K562 (cell line): Measurements from ENCODE around the gene FAM98C. TPM values are rescaled to one million over a fixed set of nuclear protein-coding genes. Genes with fewer than 3 reads are reported as not detected.
A peak's percentile ranks its signal among the peaks of the same experiment; 100 is the strongest.

ENCODE experiments used
- ATAC-seq: fragments of 200-7000 bp; cut with Tn5 transposase; 3 replicates; pipeline ENCODE4 v1.9.1; 2020; ENCODE audit warnings: moderate library complexity
- BruUV-seq: library from RNA; stranded (reverse); fragments of 400-500 nt; replicated peaks from 2 replicates; lab custom pipeline; 2021; lab: Mats Ljungman, UMichigan
- CTCF ChIA-PET: fragments of 300-600 bp; formaldehyde crosslinking; extraction: SDS; loops from one replicate; lab custom pipeline; 2021; ENCODE audit warnings: low intra/inter-chr PET ratio; lab: Yijun Ruan, JAX
- POLR2A ChIA-PET: fragments of 300-600, 350-650 bp; sonication (Branson Sonifier 250); formaldehyde crosslinking; extraction: SDS; loops from one replicate; lab custom pipeline; 2021; ENCODE audit warnings: antibody characterized with exemption, inconsistent platforms; lab: Yijun Ruan, JAX
- DNase-seq, 4 experiments: peaks; one replicate each; pipeline versions ENCODE4 v3.0.0 to v3.0.0-alpha.2; 2011 to 2018; ENCODE audit warnings: low spot score in 3 of 4, mixed read lengths in 3 of 4; ENCODE audit errors: extremely low read depth in 1 of 4
- FAIRE-seq: peaks from 2 replicates; lab custom pipeline; 2011; peaks lifted over from hg19 to GRCh38; lab: Jason Lieb, UNC
- H2AFZ ChIP-seq: 2 replicates; pipeline ENCODE4 v1.6.0; 2011; ENCODE audit warnings: low read depth, low read length, control low read depth, inconsistent platforms
- H3K27ac ChIP-seq: fragments of 200-600 bp; 3 replicates; pipeline ENCODE4 v1.8.0; 2011; ENCODE audit warnings: low read depth, mild to moderate bottlenecking, control low read depth, inconsistent platforms, low read length, moderate library complexity, mixed read lengths; ENCODE audit errors: extremely low read depth
- H3K27me3 ChIP-seq, 2 experiments: fragments of 300-600 bp in 1 of 2; 2 replicates in 1 of 2; 3 replicates in 1 of 2; pipeline versions ENCODE4 v1.6.0 to v1.8.0; 2011; ENCODE audit warnings: inconsistent platforms in 2 of 2, low read length in 2 of 2, mild to moderate bottlenecking in 1 of 2, mixed read lengths in 1 of 2, moderate library complexity in 1 of 2; ENCODE audit not compliant: control insufficient read depth in 2 of 2, insufficient read depth in 2 of 2
- H3K36me3 ChIP-seq: fragments of 300-600 bp; 3 replicates; pipeline ENCODE4 v1.8.0; 2011; ENCODE audit warnings: mild to moderate bottlenecking, low read length, inconsistent platforms; ENCODE audit not compliant: control insufficient read depth, insufficient read depth
- H3K4me1 ChIP-seq, 2 experiments: fragments of 200-600 bp in 1 of 2; replicated peaks in 1 of 2; 2 replicates in 1 of 2; 3 replicates in 1 of 2; pipeline versions ENCODE4 v1.5.1 to v1.8.0; 2011; ENCODE audit warnings: inconsistent platforms in 2 of 2, low read length in 2 of 2, mild to moderate bottlenecking in 1 of 2, mixed read lengths in 1 of 2, moderate library complexity in 1 of 2; ENCODE audit not compliant: control insufficient read depth in 2 of 2, insufficient read depth in 2 of 2
- H3K4me2 ChIP-seq: 2 replicates; pipeline ENCODE4 v1.6.1; 2011; ENCODE audit warnings: low read length, control low read depth, inconsistent platforms, mixed read lengths; ENCODE audit not compliant: insufficient read depth
- H3K4me3 ChIP-seq: fragments of 200-600 bp; sonication (generic), shearing (Covaris generic); 2 replicates; pipeline ENCODE4 v1.5.1; 2016; ENCODE audit warnings: control low read depth, inconsistent platforms
- H3K79me2 ChIP-seq: fragments of 200-600 bp; 3 replicates; pipeline ENCODE4 v1.8.0; 2011; ENCODE audit warnings: low read length, inconsistent platforms; ENCODE audit not compliant: control insufficient read depth, insufficient read depth
- H3K9ac ChIP-seq, 2 experiments: 2 replicates each; pipeline versions ENCODE4 v1.6.0 to v1.6.1; 2011; ENCODE audit warnings: low read depth in 2 of 2, low read length in 2 of 2, control low read depth in 1 of 2, inconsistent platforms in 1 of 2, mild to moderate bottlenecking in 1 of 2, mixed read lengths in 1 of 2; ENCODE audit not compliant: insufficient read depth in 1 of 2
- H3K9me1 ChIP-seq: one replicate; pipeline ENCODE4 v1.6.0; 2011; ENCODE audit warnings: inconsistent platforms, mild to moderate bottlenecking, low read length, moderate library complexity; ENCODE audit not compliant: control insufficient read depth, insufficient read depth
- H3K9me3 ChIP-seq: replicated peaks from 2 replicates; pipeline ENCODE4 v1.5.1; 2011; ENCODE audit warnings: low read depth, low read length, inconsistent platforms; ENCODE audit not compliant: control insufficient read depth, insufficient read depth
- H4K20me1 ChIP-seq: replicated peaks from 2 replicates; pipeline ENCODE4 v1.6.1; 2011; ENCODE audit warnings: low read length, inconsistent platforms, mixed read lengths; ENCODE audit not compliant: control insufficient read depth, insufficient read depth
- BRD9 ChIP-seq: fragments of 450-650 bp; IDR thresholded peaks from 2 replicates; pipeline ENCODE4 v1.6.1; 2018; ENCODE audit warnings: low read depth; ENCODE audit not compliant: partially characterized antibody
- HNRNPK ChIP-seq: fragments of 200-400 bp; formaldehyde crosslinking; IDR thresholded peaks from one replicate; pipeline ENCODE4 v1.6.1; 2018; ENCODE audit warnings: mild to moderate bottlenecking, low read depth, low read length; ENCODE audit not compliant: poor library complexity, severe bottlenecking
- HSF4 ChIP-seq: fragments of 250-450 bp; sonication (Bioruptor Pico); IDR thresholded peaks from 2 replicates; pipeline ENCODE4 v2.1.2; 2022; ENCODE audit warnings: mild to moderate bottlenecking, moderate library complexity, borderline replicate concordance
- KHSRP ChIP-seq: fragments of 450-650 bp; IDR thresholded peaks from 2 replicates; pipeline ENCODE4 v1.6.1; 2017
- MECOM ChIP-seq: fragments of 250-450 bp; sonication (Bioruptor Pico); IDR thresholded peaks from 2 replicates; pipeline ENCODE4 v1.8.0; 2022; ENCODE audit warnings: inconsistent platforms
- MYC ChIP-seq, 2 experiments: fragments of 250-450 bp in 1 of 2; sonication (Bioruptor Pico) in 1 of 2; IDR thresholded peaks; 2 replicates each; pipeline versions ENCODE4 v1.5.1 to v1.6.1; 2012 to 2021; ENCODE audit warnings: low read depth in 2 of 2, borderline replicate concordance in 1 of 2, improper control_type of control experiment in 1 of 2, low read length in 1 of 2, mild to moderate bottlenecking in 1 of 2, moderate library complexity in 1 of 2
- NCOA6 ChIP-seq: fragments of 450-650 bp; IDR thresholded peaks from 2 replicates; pipeline ENCODE4 v1.6.1; 2017; ENCODE audit warnings: mild to moderate bottlenecking
- NCOR1 ChIP-seq: fragments of 450-650 bp; IDR thresholded peaks from 2 replicates; pipeline ENCODE4 v1.6.1; 2016; ENCODE audit warnings: mild to moderate bottlenecking, moderate library complexity
- NFIX ChIP-seq: fragments of 250-450 bp; sonication (Bioruptor Pico); IDR thresholded peaks from 2 replicates; pipeline ENCODE4 v1.4.0; 2020; ENCODE audit warnings: low read depth, mild to moderate bottlenecking, moderate library complexity
- NR1H2 ChIP-seq: sonication (generic); formaldehyde crosslinking; IDR thresholded peaks from 2 replicates; pipeline ENCODE4 v1.4.0; 2020; ENCODE audit warnings: mild to moderate bottlenecking, missing genetic modification reagents
- RHOXF2B ChIP-seq: fragments of 250-450 bp; sonication (Bioruptor Pico); conservative IDR thresholded peaks from 2 replicates; pipeline ENCODE4 v1.5.1; 2021
- SREBF2 ChIP-seq: sonication (generic); formaldehyde crosslinking; IDR thresholded peaks from 2 replicates; pipeline ENCODE4 v1.4.0; 2020; ENCODE audit warnings: mild to moderate bottlenecking, missing genetic modification reagents
- ZFX ChIP-seq: sonication (generic); formaldehyde crosslinking; IDR thresholded peaks from 2 replicates; pipeline ENCODE4 v1.8.0; 2022; ENCODE audit warnings: mild to moderate bottlenecking, missing genetic modification reagents, moderate library complexity
- WGBS: fragments of 100-300 bp; shearing (Covaris generic); methylation state at CpG from one replicate; pipeline ENCODE4 v1.1.6; 2016; ENCODE audit warnings: low coverage, mixed read lengths; ENCODE audit not compliant: insufficient coverage; ENCODE audit errors: missing lambda C conversion rate; 5-methylcytosine and 5-hydroxymethylcytosine counted together
- in situ Hi-C: fragments of 300-500 bp; cut with MboI; formaldehyde crosslinking; loops from 4 replicates; pipeline ENCODE4 v1.15.0; 2018; ENCODE audit warnings: inconsistent platforms, mixed read lengths
- intact Hi-C: fragments of 100-400 bp; cut with micrococcal nuclease; formaldehyde crosslinking; loops from 2 replicates; pipeline ENCODE4 v1.14.2; 2022
- polyA plus RNA-seq, 8 experiments: library from polyadenylated mRNA; depleted of rRNA in 4 of 8; stranded (reverse) in 5 of 8; unstranded in 3 of 8; fragments of >200 nt; fragmentation: Nextera tagmentation in 2 of 8; fragmentation: Illumina TruSeq in 1 of 8; extraction: Ambion mirVana in 2 of 8; extraction: Trizol in 1 of 8; gene quantifications; 2 replicates each; pipeline versions ENCODE4 v1.2.1 to v1.2.3, GENCODE V29; 2011 to 2014; ENCODE audit warnings: inconsistent platforms in 1 of 8, missing spikeins in 1 of 8
- total RNA-seq, 7 experiments: library from RNA; depleted of rRNA in 6 of 7; stranded (reverse); fragments of >200 nt in 6 of 7; fragmentation: Illumina TruSeq in 2 of 7; extraction: Trizol in 2 of 7; gene quantifications; 2 replicates each; pipeline versions ENCODE4 v1.2.1 to v1.2.3, GENCODE V29; 2011 to 2021; ENCODE audit warnings: low replicate concordance in 1 of 7

FAM98C gene
- total and polyA plus RNA-seq, 9 of the 15 experiments (the other 6 are each of a cell fraction or from before 2014, with no cell fraction given) = 1.7 to 43.8 (median 13.7) TPM

DNA sequence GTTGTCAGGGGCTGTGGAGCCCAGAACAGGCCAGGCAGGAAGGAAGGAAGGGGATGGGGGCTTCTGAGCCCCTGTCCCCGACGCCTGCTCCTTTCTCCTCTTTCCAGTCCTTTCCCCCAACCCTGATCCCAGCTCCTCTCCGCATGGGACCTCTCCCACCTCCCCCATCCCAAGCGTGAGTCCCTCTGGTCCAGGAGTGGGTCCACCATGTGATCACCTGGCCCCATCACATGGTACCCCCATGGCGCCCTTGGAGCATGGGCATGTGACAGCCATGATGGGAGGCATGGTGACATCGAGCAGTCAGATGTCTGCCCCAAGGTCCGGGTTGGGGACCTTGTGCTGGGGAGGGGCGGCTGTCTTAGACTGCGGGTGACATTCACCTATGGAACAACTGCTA lies 39.8 kb downstream of the FAM98C start:
- Histone ChIP-seq H3K9me1 (no peaks in the 10 kb centered on the region), H3K36me3 (peaks cover 13% of the 10 kb centered on the region; the same call in 1 of the 3 replicates), H3K27me3 (no peaks in the 10 kb centered on the region), H3K79me2 (no peaks in the 10 kb centered on the region), H3K9me3 (no peaks in the 10 kb centered on the region), H3K9ac (peak overlapping the region in 1 of 2 experiments; percentile 45; a peak in 1 of 4 replicates), H3K4me1 (peaks cover 0 to 21% of the 10 kb centered on the region in 2 experiments; a peak in 2 of 5 replicates), H3K4me3 (no peak overlapping the region), H4K20me1 (no peaks in the 10 kb centered on the region), H3K4me2 (no peak overlapping the region), H2AFZ (no peak overlapping the region), H3K27ac (no peak overlapping the region)
- in situ Hi-C loops = no loop called here
- ATAC-seq (no peak), DNase-seq (no peak), FAIRE-seq (no peak)
- ChIA-PET CTCF (no interaction called here), POLR2A (no interaction called here)
- no TSS peak for BruUV-seq
- WGBS = 86% methylated on average over 6 of the region's 9 CpGs
- no peak for TF ChIP-seq MYC (IDR thresholded peaks at IDR 0.05; ENCODE audit: low read depth, low read length)
- TF ChIP-seq MYC (CRISPR knock-in tag; IDR thresholded peaks at IDR 0.05; ENCODE audit: borderline replicate concordance, low read depth) = no peak
- TF ChIP-seq NR1H2 (CRISPR knock-in tag) = no peak
- TF ChIP-seq NCOA6 = no peak
- no peak for TF ChIP-seq NFIX
- TF ChIP-seq SREBF2 (CRISPR knock-in tag) = no peak
- no peak for TF ChIP-seq NCOR1
- TF ChIP-seq KHSRP = no peak
- TF ChIP-seq ZFX (CRISPR knock-in tag) = no peak
- no peak for TF ChIP-seq RHOXF2B (CRISPR knock-in tag)
- no peak for TF ChIP-seq HSF4 (CRISPR knock-in tag)
- TF ChIP-seq MECOM (CRISPR knock-in tag) = no peak
- TF ChIP-seq HNRNPK = no peak
- TF ChIP-seq BRD9 = no peak
- intact Hi-C loops = no loop called here
